Esophagus (tissue), 2 donors: ENCODE results near the gene KIF7. TPM values are rescaled to one million over a fixed set of nuclear protein-coding genes. Genes with fewer than 3 reads are reported as not detected.

ENCODE experiments used
- H3K27ac ChIP-seq, 2 donors: one replicate each; pipeline ENCODE4 v1.5.1; 2013; ENCODE audit warnings: low read depth in 2 of 2, mild to moderate bottlenecking in 2 of 2, inconsistent platforms in 1 of 2, low read length in 1 of 2, moderate library complexity in 1 of 2
- H3K27me3 ChIP-seq, 2 donors: one replicate each; pipeline ENCODE4 v1.6.1; 2013; ENCODE audit warnings: low read length in 2 of 2, control low read depth in 1 of 2, mild to moderate bottlenecking in 1 of 2; ENCODE audit not compliant: insufficient read depth in 2 of 2, control insufficient read depth in 1 of 2
- H3K36me3 ChIP-seq, 2 donors: one replicate each; pipeline ENCODE4 v1.6.1; 2013; ENCODE audit warnings: low read length in 1 of 2; ENCODE audit not compliant: control insufficient read depth in 2 of 2, insufficient read depth in 2 of 2
- H3K4me1 ChIP-seq, 2 donors: one replicate each; pipeline ENCODE4 v1.6.1; 2013; ENCODE audit warnings: low read length in 1 of 2; ENCODE audit not compliant: control insufficient read depth in 2 of 2, insufficient read depth in 2 of 2
- H3K4me3 ChIP-seq, 2 donors: one replicate each; pipeline ENCODE4 v1.5.1; 2013; ENCODE audit warnings: low read length in 2 of 2, mild to moderate bottlenecking in 2 of 2, low read depth in 1 of 2, moderate library complexity in 1 of 2
- H3K9me3 ChIP-seq, 2 donors: one replicate each; pipeline ENCODE4 v1.6.1; 2013; ENCODE audit warnings: mild to moderate bottlenecking in 2 of 2, low read depth in 1 of 2, low read length in 1 of 2, moderate library complexity in 1 of 2; ENCODE audit not compliant: control insufficient read depth in 2 of 2, insufficient read depth in 1 of 2
- WGBS, 2 donors: extraction: QIAGEN DNeasy Blood & Tissue Kit; methylation state at CpG; one replicate each; pipeline ENCODE4 v1.1.7; 2013; 5-methylcytosine and 5-hydroxymethylcytosine counted together
- polyA plus RNA-seq, 2 donors: library from polyadenylated mRNA; stranded (reverse); fragments of 200-250 nt; gene quantifications; one replicate each; pipeline ENCODE4 v1.2.3, GENCODE V29; 2013
- donor health status: healthy with polysubstance abuse.
- donor health status: Bipolar disorder and iron deficiency.

The KIF7 gene
- polyA plus RNA-seq, 2 donors = 1.00 to 1.1 TPM

DNA sequence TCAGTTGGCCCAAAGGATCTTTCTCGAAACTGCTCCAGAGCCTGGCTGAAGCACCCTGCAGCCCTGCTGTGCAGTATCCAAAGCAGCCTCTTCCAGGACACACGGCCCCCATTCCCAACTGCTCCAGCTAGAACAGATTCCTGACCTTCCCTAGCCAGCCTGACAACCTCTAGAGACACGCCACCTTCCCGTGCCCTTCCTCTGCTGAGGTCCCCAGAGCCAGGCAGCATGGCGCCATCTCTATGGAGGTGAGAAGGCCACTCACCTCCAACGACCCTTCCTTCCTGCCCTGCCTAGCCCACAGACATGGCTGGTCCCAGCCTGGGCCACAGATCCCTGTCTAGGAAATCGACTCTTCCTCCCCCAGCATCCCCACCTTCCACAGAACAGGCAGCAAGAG, 3.1 kb downstream of the KIF7 start:
- peaks cover 0 to 2% of the 10 kb centered on the region in 2 donors for H3K27me3 ChIP-seq
- 78 to 83% methylated on average over 7 of the region's 7 CpGs for WGBS, 2 donors
- no peak overlapping the region for H3K4me3 ChIP-seq
- H3K36me3 ChIP-seq = no peaks in the 10 kb centered on the region
- H3K9me3 ChIP-seq = no peaks in the 10 kb centered on the region
- no peak overlapping the region for H3K27ac ChIP-seq
- peaks cover 3 to 10% of the 10 kb centered on the region in 2 donors for H3K4me1 ChIP-seq

DNA sequence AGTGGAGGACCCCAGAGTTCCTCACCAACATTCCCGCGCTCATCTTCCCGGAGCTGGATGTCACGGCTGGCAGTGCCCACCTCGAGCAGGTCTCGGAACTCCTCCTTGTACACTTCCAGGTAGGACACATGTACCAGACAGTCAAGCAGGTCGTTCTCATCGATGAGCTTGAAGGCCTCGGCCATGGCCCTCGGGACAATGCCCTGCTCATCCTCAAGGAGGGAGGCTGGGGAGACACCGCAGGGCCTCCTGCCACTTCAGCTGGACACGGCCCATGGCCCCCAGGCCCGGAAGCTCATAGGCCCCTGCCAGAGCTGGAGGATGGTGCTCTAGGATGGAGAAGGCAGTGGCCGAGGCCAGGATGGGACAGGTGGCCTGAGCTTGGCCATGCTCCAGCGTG, 5.6 kb downstream of the KIF7 start:
- H3K9me3 ChIP-seq = no peaks in the 10 kb centered on the region
- H3K36me3 ChIP-seq = no peaks in the 10 kb centered on the region
- no peaks in the 10 kb centered on the region for H3K27me3 ChIP-seq
- WGBS, 2 donors = 93 to 94% methylated on average over 15 of the region's 15 CpGs
- peaks cover 0 to 6% of the 10 kb centered on the region in 2 donors for H3K4me1 ChIP-seq
- no peak overlapping the region for H3K4me3 ChIP-seq
- H3K27ac ChIP-seq = no peak overlapping the region

DNA sequence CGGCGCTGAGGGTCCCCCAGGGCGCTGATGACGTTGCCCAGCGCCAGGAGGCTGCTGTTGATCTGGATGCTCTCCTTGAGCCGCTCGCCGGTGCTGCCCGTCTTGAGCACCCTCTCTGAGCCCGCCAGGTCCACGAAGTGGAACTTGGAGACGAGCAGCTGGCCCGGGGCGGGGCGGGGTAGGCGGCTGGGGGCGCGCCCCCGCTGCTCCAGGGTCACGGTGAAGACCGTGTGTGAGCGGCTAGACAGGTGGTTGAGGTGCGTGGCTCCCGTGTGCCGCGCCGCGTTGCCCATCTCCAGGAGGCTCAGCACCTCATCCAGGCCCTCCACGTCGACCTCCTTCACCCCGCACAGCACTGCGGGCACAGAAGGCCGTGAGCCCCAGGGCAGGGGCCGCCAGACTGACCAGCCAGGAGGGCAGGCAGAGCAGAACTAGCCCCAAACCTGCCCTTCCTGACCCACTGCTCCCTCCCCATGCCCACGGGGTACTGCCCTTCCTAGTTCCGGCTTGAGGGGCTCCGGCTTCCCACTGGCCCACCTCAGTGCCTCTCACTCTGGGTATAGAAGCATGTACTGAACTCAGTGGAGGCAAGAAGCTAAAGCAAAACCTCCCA, 6.1 kb downstream of the KIF7 start:
- no peak overlapping the region for H3K4me3 ChIP-seq
- no peaks in the 10 kb centered on the region for H3K36me3 ChIP-seq
- H3K9me3 ChIP-seq = no peaks in the 10 kb centered on the region
- no peak overlapping the region for H3K27ac ChIP-seq
- H3K27me3 ChIP-seq = no peaks in the 10 kb centered on the region
- H3K4me1 ChIP-seq = peaks cover 0 to 2% of the 10 kb centered on the region in 2 donors
- WGBS, 2 donors = 96 to 97% methylated on average over 35 to 37 of the region's 37 CpGs

DNA sequence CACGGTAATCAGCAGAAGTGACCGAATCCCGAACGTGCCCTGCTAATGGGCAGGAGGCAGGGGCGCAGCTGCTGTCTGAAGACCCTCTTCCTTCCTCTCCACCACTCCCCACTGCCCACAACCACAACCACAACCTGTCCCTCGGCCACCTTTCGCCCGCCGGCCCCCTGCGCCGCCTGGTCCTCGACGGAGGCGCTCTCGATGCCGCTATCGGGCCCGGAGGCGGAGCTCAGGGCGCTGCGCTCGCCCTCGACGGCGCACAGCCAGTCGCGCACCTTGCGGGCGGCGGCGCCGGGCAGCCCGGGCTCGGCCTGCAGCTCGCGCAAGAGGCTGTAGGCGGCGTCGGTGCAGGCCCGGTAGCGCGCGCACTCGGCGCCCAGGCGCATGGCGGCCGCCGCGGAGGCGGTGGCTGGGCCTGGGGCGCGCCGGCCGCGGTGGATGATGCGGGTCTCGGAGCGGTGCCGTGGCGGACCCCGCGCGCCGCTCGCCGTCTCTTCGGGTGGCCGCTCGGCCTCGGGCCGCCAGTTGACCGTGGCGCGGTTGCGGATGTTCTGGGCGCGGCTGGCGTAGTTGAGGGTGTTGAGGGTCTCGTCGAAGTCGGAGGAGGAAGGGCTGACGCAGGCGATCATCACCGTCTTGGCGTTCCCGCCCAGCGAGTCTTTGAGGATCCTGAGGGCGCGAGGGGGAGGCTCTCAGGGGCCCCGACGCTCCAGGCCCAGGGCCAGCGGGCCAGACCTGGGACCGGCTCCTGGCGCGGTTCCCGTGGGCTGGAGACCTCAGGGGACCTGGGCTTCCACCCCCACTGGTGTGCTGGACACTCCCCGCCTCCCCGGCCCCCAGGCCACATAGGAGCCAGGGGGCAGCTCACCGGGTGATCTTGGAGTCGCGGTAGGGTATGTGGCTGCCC, 6.9 kb downstream of the KIF7 start:
- Histone ChIP-seq H3K36me3 (no peaks in the 10 kb centered on the region), H3K27me3 (no peaks in the 10 kb centered on the region), H3K9me3 (no peaks in the 10 kb centered on the region), H3K27ac (no peak overlapping the region), H3K4me1 (peaks cover 0 to 2% of the 10 kb centered on the region in 2 donors), H3K4me3 (no peak overlapping the region)
- WGBS, 2 donors = 87 to 90% methylated on average over 93 to 102 of the region's 102 CpGs

DNA sequence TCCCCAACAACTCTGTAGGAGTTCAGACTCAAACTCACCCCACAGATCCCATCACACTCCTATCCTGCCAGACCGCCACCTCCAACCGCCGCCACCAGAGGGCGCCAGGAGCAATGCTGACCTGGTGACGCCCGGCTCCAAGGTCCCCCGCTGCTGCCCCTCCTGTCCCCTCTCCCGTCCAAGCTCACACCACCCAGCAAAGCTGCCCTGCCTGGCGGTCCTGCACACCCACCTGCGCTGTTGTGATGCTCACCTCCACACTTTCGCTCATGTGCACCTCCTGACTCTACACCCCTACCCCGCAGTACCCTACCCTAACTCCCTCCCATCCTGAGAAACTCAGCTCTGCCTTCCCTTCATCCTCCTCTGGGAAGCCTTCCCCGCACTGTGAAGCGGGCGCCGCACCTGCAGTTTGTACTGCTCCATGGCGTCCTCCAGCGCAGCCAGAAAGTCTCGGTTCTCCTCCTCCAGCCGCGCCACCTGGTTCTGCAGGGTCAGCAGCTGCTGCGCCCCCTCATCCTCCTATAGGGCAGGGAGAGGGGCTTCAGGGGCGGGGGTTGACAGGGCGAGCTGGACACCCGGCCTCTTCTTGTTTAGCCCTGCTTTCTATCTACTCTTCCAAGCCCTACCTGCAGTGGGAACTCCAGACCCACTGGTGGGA, 7.9 kb downstream of the KIF7 start:
- H3K36me3 ChIP-seq = no peaks in the 10 kb centered on the region
- no peak overlapping the region for H3K4me3 ChIP-seq
- H3K4me1 ChIP-seq = peaks cover 0 to 2% of the 10 kb centered on the region in 2 donors
- 45 to 54% methylated on average over 25 of the region's 25 CpGs for WGBS, 2 donors
- no peaks in the 10 kb centered on the region for H3K9me3 ChIP-seq
- no peaks in the 10 kb centered on the region for H3K27me3 ChIP-seq
- H3K27ac ChIP-seq = no peak overlapping the region

DNA sequence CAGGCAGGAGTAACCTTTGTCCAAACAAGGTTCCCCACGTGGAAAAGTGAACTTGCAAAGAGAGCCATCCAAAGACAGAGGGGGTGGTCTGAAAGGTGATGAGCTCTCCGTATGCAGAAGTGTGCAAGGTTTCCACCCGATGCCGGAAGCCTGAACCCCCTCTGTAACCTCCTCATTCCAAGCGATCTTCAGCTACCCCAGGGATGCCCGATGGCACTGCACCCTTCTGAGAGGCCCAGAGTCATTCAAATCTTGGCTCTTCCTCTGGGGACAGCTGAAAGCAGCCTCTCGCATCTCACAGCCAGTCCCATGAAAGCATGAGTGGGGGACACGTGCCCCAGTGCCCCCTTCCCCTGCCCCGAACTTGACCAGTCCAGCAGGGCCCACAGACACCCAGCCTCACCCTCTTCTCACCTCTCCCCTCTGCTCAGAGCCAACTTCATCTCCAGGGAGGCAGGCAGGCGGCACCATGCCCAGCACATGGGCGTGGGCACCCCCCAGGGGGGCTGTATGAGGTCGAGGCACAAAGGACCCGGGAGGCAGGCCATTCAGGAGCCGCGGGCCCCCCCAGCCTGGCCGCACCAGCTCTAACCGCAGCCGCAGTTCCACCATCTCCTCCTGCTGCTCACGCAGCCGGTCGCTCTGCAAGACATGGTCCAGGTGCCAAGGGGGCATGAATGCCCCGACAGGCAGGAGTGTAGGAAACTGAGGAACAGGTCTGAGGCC, 8.7 kb downstream of the KIF7 start:
- 83 to 85% methylated on average over 22 of the region's 22 CpGs for WGBS, 2 donors

DNA sequence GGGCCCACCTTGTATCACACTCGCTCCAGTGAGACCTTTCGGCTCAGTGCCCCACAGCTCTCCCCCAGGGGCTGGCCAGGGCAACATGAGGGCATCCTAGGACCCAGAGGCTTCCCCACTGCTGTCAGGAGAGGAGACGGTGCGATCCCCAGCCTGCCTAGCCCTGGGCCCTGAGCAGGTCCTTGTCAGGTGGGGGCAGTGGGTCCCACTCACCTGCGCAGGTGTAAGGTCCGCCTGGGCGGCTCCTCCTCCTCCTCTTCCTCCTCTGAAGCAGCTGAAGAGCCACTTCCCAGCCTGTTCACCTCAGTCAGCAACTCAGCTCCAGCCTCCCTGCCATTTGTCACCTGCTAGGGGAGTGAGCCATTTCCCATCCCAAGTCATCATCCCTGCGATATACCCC, 9.6 kb downstream of the KIF7 start:
- no peak overlapping the region for H3K4me3 ChIP-seq
- H3K36me3 ChIP-seq = no peaks in the 10 kb centered on the region
- no peaks in the 10 kb centered on the region for H3K27me3 ChIP-seq
- no peaks in the 10 kb centered on the region for H3K9me3 ChIP-seq
- H3K27ac ChIP-seq = no peak overlapping the region
- H3K4me1 ChIP-seq = peaks cover 0 to 2% of the 10 kb centered on the region in 2 donors
- WGBS, 2 donors = 94 to 98% methylated on average over 7 to 8 of the region's 8 CpGs

More for the DNA sequence above, 8.7 kb downstream of the KIF7 start:
- Histone ChIP-seq H3K4me3 (no peak overlapping the region), H3K27me3 (no peaks in the 10 kb centered on the region), H3K36me3 (no peaks in the 10 kb centered on the region), H3K9me3 (no peaks in the 10 kb centered on the region), H3K27ac (no peak overlapping the region), H3K4me1 (peaks cover 0 to 2% of the 10 kb centered on the region in 2 donors)

DNA sequence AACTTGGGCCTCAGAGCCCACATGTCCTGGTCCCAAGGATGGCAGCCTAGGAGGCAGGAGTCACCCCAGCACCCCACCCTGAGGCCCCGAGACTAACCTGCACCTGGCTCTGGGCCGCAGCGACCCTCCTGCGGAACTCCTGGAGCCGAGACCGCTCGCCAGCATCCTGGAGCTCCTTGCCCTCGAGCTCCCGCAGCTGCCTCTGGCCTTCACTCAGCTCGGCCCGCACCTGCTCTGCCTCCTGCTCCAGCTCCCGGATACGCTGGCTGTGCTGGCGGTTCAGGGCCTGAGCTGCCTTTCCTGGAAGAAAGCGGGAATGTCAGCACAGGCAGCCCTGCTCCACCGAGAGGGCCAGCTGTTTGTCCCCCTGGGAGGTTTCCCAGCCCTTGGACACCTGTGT, 13.2 kb downstream of the KIF7 start:
- Histone ChIP-seq H3K36me3 (no peaks in the 10 kb centered on the region), H3K9me3 (no peaks in the 10 kb centered on the region), H3K4me1 (no peaks in the 10 kb centered on the region), H3K4me3 (no peak overlapping the region), H3K27ac (no peak overlapping the region), H3K27me3 (no peaks in the 10 kb centered on the region)
- WGBS, 2 donors = 90 to 96% methylated on average over 10 to 16 of the region's 16 CpGs

DNA sequence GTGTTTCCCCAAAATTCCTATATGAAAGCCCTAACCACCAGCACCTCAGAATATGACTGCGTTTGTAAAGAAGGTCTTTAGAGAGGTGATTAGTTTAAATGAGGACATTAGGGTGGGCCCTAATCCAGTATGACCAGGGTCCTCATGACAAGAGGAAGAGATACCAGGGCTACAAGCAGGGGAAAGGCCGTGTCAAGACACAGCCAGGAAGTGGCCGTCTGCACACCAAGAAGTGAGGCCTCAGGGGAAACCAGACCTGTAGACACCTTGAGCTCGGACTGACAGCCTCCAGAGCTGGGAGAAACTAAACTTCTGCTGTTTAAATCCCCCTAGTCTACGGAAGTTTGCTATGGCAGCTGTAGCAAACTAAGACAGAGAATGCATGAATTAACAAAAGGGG, 14.2 kb downstream of the KIF7 start:
- 85 to 89% methylated on average over 5 of the region's 5 CpGs for WGBS, 2 donors
- no peak overlapping the region for H3K4me3 ChIP-seq
- no peaks in the 10 kb centered on the region for H3K36me3 ChIP-seq
- no peaks in the 10 kb centered on the region for H3K27me3 ChIP-seq
- no peaks in the 10 kb centered on the region for H3K4me1 ChIP-seq
- H3K27ac ChIP-seq = no peak overlapping the region
- H3K9me3 ChIP-seq = no peaks in the 10 kb centered on the region
